H9 (cell line): ENCODE measurements around the gene PLEKHO2. TPM values are rescaled to one million over a fixed set of nuclear protein-coding genes. Genes with fewer than 3 reads are reported as not detected.

Source experiments
- DNase-seq: peaks from one replicate; pipeline ENCODE4 v3.0.0-alpha.2; 2017
- H2AFZ ChIP-seq: one replicate; pipeline ENCODE4 v1.6.1; 2013; ENCODE audit warnings: mild to moderate bottlenecking, low read length, control low read depth, moderate library complexity
- H2AK5ac ChIP-seq: 2 replicates; pipeline ENCODE4 v1.6.1; 2013; ENCODE audit warnings: low read length, control low read depth, mixed read lengths; ENCODE audit not compliant: insufficient read length
- H2BK120ac ChIP-seq: one replicate; pipeline ENCODE4 v1.6.1; 2013; ENCODE audit warnings: low read depth, mild to moderate bottlenecking, low read length, control low read depth, inconsistent platforms; ENCODE audit not compliant: poor library complexity, severe bottlenecking
- H2BK12ac ChIP-seq: 2 replicates; pipeline ENCODE4 v1.6.1; 2013; ENCODE audit warnings: low read length, control low read depth, mixed read lengths, low read depth; ENCODE audit not compliant: insufficient read length
- H2BK15ac ChIP-seq: 2 replicates; pipeline ENCODE4 v1.6.1; 2013; ENCODE audit warnings: low read depth, low read length, control low read depth
- H2BK20ac ChIP-seq: one replicate; pipeline ENCODE4 v1.6.1; 2013; ENCODE audit warnings: low read depth, mild to moderate bottlenecking, low read length, control low read depth, inconsistent platforms; ENCODE audit not compliant: poor library complexity, severe bottlenecking
- H2BK5ac ChIP-seq: 2 replicates; pipeline ENCODE4 v1.6.1; 2013; ENCODE audit warnings: low read length, control low read depth, mixed read lengths; ENCODE audit not compliant: insufficient read length
- H3K14ac ChIP-seq: 2 replicates; pipeline ENCODE4 v1.6.1; 2013; ENCODE audit warnings: low read length, control low read depth; ENCODE audit not compliant: insufficient read depth
- H3K18ac ChIP-seq: 2 replicates; pipeline ENCODE4 v1.6.1; 2013; ENCODE audit warnings: low read depth, mild to moderate bottlenecking, mixed read lengths, low read length, control low read depth; ENCODE audit not compliant: insufficient read length
- H3K23ac ChIP-seq: 2 replicates; pipeline ENCODE4 v1.6.1; 2013; ENCODE audit warnings: low read length, control low read depth, mixed read lengths, low read depth; ENCODE audit not compliant: insufficient read length
- H3K23me2 ChIP-seq: 2 replicates; pipeline ENCODE4 v1.6.1; 2013; ENCODE audit warnings: low read depth, mild to moderate bottlenecking, mixed read lengths, low read length, control low read depth; ENCODE audit not compliant: insufficient read length, poor library complexity, severe bottlenecking
- H3K27ac ChIP-seq: 2 replicates; pipeline ENCODE4 v1.5.1; 2013; ENCODE audit warnings: low read length, control low read depth, mixed read lengths, low read depth; ENCODE audit not compliant: insufficient read length
- H3K27me3 ChIP-seq: 2 replicates; pipeline ENCODE4 v1.6.1; 2013; ENCODE audit warnings: low read length, control low read depth, inconsistent platforms; ENCODE audit not compliant: insufficient read depth
- H3K4ac ChIP-seq: 2 replicates; pipeline ENCODE4 v1.6.1; 2013; ENCODE audit warnings: low read depth, mild to moderate bottlenecking, control low read depth, inconsistent platforms, low read length, moderate library complexity
- H3K4me1 ChIP-seq: 2 replicates; pipeline ENCODE4 v1.6.1; 2013; ENCODE audit warnings: low read length, control low read depth, inconsistent platforms; ENCODE audit not compliant: insufficient read depth
- H3K4me2 ChIP-seq: 2 replicates; pipeline ENCODE4 v1.6.1; 2013; ENCODE audit warnings: low read length, control low read depth, mixed read lengths; ENCODE audit not compliant: insufficient read length, insufficient read depth
- H3K56ac ChIP-seq: 2 replicates; pipeline ENCODE4 v1.6.1; 2013; ENCODE audit warnings: low read depth, mild to moderate bottlenecking, mixed read lengths, low read length, control low read depth; ENCODE audit not compliant: insufficient read length
- H3K79me1 ChIP-seq: 2 replicates; pipeline ENCODE4 v1.6.1; 2013; ENCODE audit warnings: low read depth, mild to moderate bottlenecking, moderate library complexity, low read length, control low read depth, inconsistent platforms; ENCODE audit not compliant: insufficient read depth, poor library complexity, severe bottlenecking
- H3K79me2 ChIP-seq: 2 replicates; pipeline ENCODE4 v1.6.1; 2013; ENCODE audit warnings: low read length, control low read depth, inconsistent platforms; ENCODE audit not compliant: insufficient read depth
- H3K9ac ChIP-seq: 2 replicates; pipeline ENCODE4 v1.6.1; 2013; ENCODE audit warnings: low read length, control low read depth, mixed read lengths; ENCODE audit not compliant: insufficient read length; ENCODE audit errors: extremely low read depth
- H3K9me3 ChIP-seq: one replicate; pipeline ENCODE4 v1.6.1; 2013; ENCODE audit warnings: low read depth, low read length, inconsistent platforms; ENCODE audit not compliant: control insufficient read depth
- H3T11ph ChIP-seq: one replicate; pipeline ENCODE4 v1.6.1; 2013; ENCODE audit warnings: mild to moderate bottlenecking, low read length, control low read depth, inconsistent platforms
- H4K20me1 ChIP-seq: one replicate; pipeline ENCODE4 v1.6.1; 2013; ENCODE audit not compliant: control insufficient read depth, insufficient read length, insufficient read depth
- H4K5ac ChIP-seq: 2 replicates; pipeline ENCODE4 v1.6.1; 2013; ENCODE audit warnings: low read depth, mild to moderate bottlenecking, mixed read lengths, low read length, control low read depth; ENCODE audit not compliant: insufficient read length
- H4K8ac ChIP-seq: replicated peaks from 2 replicates; pipeline ENCODE4 v1.6.1; 2013; ENCODE audit warnings: low read length, control low read depth, mixed read lengths, low read depth; ENCODE audit not compliant: insufficient read length
- H4K91ac ChIP-seq: 2 replicates; pipeline ENCODE4 v1.6.1; 2013; ENCODE audit warnings: low read depth, mild to moderate bottlenecking, moderate library complexity, mixed read lengths, low read length, control low read depth; ENCODE audit not compliant: insufficient read length
- H3K27ac Mint-ChIP-seq, 3 experiments: 2 replicates in 2 of 3; 3 replicates in 1 of 3; pipeline ENCODE4 v1.8.0; 2020 to 2021; ENCODE audit warnings: mixed read lengths in 3 of 3, mild to moderate bottlenecking in 1 of 3, moderate library complexity in 1 of 3
- H3K27me3 Mint-ChIP-seq: 2 replicates; pipeline ENCODE4 v1.8.0; 2021; ENCODE audit warnings: low read depth, mild to moderate bottlenecking, moderate library complexity, mixed read lengths
- H3K36me3 Mint-ChIP-seq, 3 experiments: 2 replicates in 2 of 3; 3 replicates in 1 of 3; pipeline ENCODE4 v1.8.0; 2020 to 2021; ENCODE audit warnings: low read depth in 3 of 3, mixed read lengths in 3 of 3; ENCODE audit not compliant: insufficient read depth in 1 of 3
- H3K4me1 Mint-ChIP-seq, 2 experiments: 2 replicates each; pipeline ENCODE4 v1.8.0; 2020; ENCODE audit warnings: mixed read lengths in 2 of 2
- H3K4me3 Mint-ChIP-seq, 2 experiments: 2 replicates in 1 of 2; 3 replicates in 1 of 2; pipeline ENCODE4 v1.8.0; 2020 to 2021; ENCODE audit warnings: mild to moderate bottlenecking in 2 of 2, mixed read lengths in 2 of 2, moderate library complexity in 1 of 2
- H3K9me3 Mint-ChIP-seq, 2 experiments: 2 replicates in 1 of 2; 3 replicates in 1 of 2; pipeline ENCODE4 v1.8.0; 2020; ENCODE audit warnings: mild to moderate bottlenecking in 2 of 2, mixed read lengths in 2 of 2, moderate library complexity in 1 of 2
- WGBS: extraction: QIAGEN DNeasy Blood & Tissue Kit; methylation state at CpG from one replicate; pipeline ENCODE4 v1.1.7; 2013; ENCODE audit warnings: missing lambda C conversion rate, low lambda C conversion rate, mixed read lengths; ENCODE audit not compliant: insufficient read length; ENCODE audit errors: extremely low coverage; 5-methylcytosine and 5-hydroxymethylcytosine counted together
- total RNA-seq: library from RNA; stranded (reverse); gene quantifications from 2 replicates; pipeline ENCODE4 v1.2.1, GENCODE V29; 2021
- TF ChIP-seq, protein P1 (sequence below): fragments of 200-600 bp; sonication (generic); conservative IDR thresholded peaks from 3 replicates; pipeline ENCODE4 v1.8.0; 2021; ENCODE audit warnings: antibody characterized with exemption, mild to moderate bottlenecking

Gene PLEKHO2
- total RNA-seq, 1 experiment from 2014 or later, result 18.1 TPM

DNA sequence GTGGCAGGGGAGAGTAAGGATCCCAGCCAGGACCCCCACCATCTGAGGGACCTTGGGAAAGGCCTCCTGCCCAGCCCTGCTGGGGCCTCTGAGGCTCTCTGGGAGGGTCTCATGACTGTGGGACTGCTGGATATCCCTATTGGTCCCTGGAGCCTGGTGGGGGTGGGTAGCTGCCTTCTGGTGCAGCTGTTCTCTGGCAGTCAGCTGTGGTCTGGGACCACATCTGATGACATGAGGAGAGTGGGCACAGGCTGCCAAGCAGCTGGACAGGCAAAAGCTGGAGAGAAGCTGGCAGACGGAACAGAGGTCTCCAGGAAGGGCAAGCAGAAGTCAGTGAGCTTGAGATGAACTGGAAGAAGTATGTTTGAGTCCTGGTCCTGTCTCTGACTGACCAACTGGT lies 22.4 kb downstream of the PLEKHO2 start:
- Histone ChIP-seq H4K91ac (no peak overlapping the region), H3K79me2 (no peaks in the 10 kb centered on the region), H4K20me1 (no peaks in the 10 kb centered on the region), H3K14ac (no peak overlapping the region), H3K4ac (no peak overlapping the region), H3K9ac (no peak overlapping the region), H2BK15ac (no peak overlapping the region), H3K23ac (no peak overlapping the region), H3K4me1 (peaks cover 9% of the 10 kb centered on the region; the same call in 1 of the 2 replicates), H2BK20ac (no peak overlapping the region), H4K5ac (no peak overlapping the region), H3K23me2 (no peaks in the 10 kb centered on the region), H2BK12ac (no peak overlapping the region), H2AFZ (no peak overlapping the region), H3K18ac (no peak overlapping the region), H3K4me2 (no peak overlapping the region), H3K9me3 (no peaks in the 10 kb centered on the region), H3T11ph (no peak overlapping the region), H3K27me3 (no peaks in the 10 kb centered on the region), H2AK5ac (no peak overlapping the region), H3K79me1 (no peaks in the 10 kb centered on the region), H2BK5ac (no peak overlapping the region), H3K56ac (no peak overlapping the region), H3K27ac (no peak overlapping the region), H4K8ac (no peak overlapping the region), H2BK120ac (no peak overlapping the region)
- DNase-seq, result no peak
- H3K27ac Mint-ChIP-seq, result peak overlapping the region in 2 of 3 experiments; percentile 80 to 90; a peak in 4 of 7 replicates
- no CpG with 5 or more reads among the region's 1 CpG for WGBS
- H3K4me1 Mint-ChIP-seq, result peaks cover 38 to 53% of the 10 kb centered on the region in 2 experiments
- H3K4me3 Mint-ChIP-seq, result no peak overlapping the region; a peak in 1 of 5 replicates
- no peaks in the 10 kb centered on the region for H3K27me3 Mint-ChIP-seq
- TF ChIP-seq, protein P1, sequence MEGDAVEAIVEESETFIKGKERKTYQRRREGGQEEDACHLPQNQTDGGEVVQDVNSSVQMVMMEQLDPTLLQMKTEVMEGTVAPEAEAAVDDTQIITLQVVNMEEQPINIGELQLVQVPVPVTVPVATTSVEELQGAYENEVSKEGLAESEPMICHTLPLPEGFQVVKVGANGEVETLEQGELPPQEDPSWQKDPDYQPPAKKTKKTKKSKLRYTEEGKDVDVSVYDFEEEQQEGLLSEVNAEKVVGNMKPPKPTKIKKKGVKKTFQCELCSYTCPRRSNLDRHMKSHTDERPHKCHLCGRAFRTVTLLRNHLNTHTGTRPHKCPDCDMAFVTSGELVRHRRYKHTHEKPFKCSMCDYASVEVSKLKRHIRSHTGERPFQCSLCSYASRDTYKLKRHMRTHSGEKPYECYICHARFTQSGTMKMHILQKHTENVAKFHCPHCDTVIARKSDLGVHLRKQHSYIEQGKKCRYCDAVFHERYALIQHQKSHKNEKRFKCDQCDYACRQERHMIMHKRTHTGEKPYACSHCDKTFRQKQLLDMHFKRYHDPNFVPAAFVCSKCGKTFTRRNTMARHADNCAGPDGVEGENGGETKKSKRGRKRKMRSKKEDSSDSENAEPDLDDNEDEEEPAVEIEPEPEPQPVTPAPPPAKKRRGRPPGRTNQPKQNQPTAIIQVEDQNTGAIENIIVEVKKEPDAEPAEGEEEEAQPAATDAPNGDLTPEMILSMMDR, result no peak
- no peaks in the 10 kb centered on the region for H3K9me3 Mint-ChIP-seq
- H3K36me3 Mint-ChIP-seq, result peaks cover 15 to 42% (median 34%) of the 10 kb centered on the region in 3 experiments
